ENCODE measurements around the gene MASP2.
A peak's percentile ranks its signal among the peaks of the same experiment; 100 is the strongest.

Gene MASP2

DNA sequence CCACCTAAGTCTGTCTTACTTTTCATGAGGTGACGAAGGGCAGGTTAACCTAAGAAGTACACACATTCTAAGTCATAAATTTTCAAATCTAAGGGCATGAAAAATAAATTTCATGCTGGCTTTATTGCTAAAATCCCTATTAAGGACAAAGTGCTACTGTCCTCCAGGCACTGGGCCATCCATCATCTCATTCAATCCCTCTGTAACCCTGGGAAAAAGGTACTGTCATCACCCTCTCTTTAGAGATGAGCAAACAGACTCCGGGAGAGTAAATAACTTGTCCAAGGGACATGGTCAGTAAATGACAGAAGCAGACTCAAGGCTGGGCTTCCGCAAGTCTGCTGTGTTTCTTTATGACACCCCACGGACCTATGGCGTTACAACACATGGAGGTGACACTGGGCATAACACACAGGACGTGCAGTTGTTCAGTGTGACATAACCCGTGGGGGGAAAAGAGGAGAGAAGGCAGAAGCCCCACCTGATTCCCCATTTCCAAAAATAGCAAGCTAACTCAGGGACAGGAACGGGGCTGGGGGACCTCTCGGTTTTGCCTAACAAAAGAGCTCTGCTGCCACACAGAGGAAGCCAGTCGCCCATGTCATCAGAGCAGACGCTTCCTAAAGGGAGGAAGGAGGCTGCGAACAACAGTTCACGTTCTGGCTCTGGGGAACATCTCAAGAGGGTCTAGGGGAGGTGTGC is 25.3 kb upstream of the MASP2 start:
- peaks cover 28% of the 10 kb centered on the region for H4K20me1 ChIP-seq (ENCODE audit: insufficient read depth, low read length)
- no peaks in the 10 kb centered on the region for H3K27me3 ChIP-seq (ENCODE audit: low read depth, low read length)
- no peak overlapping the region for H3K9ac ChIP-seq (ENCODE audit: low read length)
- peaks cover 24% of the 10 kb centered on the region for H3K4me1 ChIP-seq (ENCODE audit: low read length)
- H2AFZ ChIP-seq (ENCODE audit: low read depth, low read length): no peak overlapping the region
- H3K36me3 ChIP-seq (replicated peaks; ENCODE audit: low read depth, low read length): peaks cover 53% of the 10 kb centered on the region
- H3K27ac ChIP-seq (ENCODE audit: low read length): peak overlapping the region; percentile 8; the same call in 1 of the 2 replicates
- peak overlapping the region; percentile 26; the same call in 1 of the 2 replicates for H3K4me3 ChIP-seq (ENCODE audit: low read length)
- TF ChIP-seq, protein P1, sequence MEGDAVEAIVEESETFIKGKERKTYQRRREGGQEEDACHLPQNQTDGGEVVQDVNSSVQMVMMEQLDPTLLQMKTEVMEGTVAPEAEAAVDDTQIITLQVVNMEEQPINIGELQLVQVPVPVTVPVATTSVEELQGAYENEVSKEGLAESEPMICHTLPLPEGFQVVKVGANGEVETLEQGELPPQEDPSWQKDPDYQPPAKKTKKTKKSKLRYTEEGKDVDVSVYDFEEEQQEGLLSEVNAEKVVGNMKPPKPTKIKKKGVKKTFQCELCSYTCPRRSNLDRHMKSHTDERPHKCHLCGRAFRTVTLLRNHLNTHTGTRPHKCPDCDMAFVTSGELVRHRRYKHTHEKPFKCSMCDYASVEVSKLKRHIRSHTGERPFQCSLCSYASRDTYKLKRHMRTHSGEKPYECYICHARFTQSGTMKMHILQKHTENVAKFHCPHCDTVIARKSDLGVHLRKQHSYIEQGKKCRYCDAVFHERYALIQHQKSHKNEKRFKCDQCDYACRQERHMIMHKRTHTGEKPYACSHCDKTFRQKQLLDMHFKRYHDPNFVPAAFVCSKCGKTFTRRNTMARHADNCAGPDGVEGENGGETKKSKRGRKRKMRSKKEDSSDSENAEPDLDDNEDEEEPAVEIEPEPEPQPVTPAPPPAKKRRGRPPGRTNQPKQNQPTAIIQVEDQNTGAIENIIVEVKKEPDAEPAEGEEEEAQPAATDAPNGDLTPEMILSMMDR (IDR thresholded peaks at IDR 0.05; ENCODE audit: low read depth, low read length): peak; percentile 37
- TF ChIP-seq EZH2phosphoT487 (IDR thresholded peaks at IDR 0.05; ENCODE audit: low read depth): no peak
- peak overlapping the region; percentile 79 for H3K4me2 ChIP-seq (ENCODE audit: low read length)
- H3K9me3 ChIP-seq (ENCODE audit: insufficient read depth, low read length): no peaks in the 10 kb centered on the region
- H3K79me2 ChIP-seq (ENCODE audit: low read length): no peaks in the 10 kb centered on the region

DNA sequence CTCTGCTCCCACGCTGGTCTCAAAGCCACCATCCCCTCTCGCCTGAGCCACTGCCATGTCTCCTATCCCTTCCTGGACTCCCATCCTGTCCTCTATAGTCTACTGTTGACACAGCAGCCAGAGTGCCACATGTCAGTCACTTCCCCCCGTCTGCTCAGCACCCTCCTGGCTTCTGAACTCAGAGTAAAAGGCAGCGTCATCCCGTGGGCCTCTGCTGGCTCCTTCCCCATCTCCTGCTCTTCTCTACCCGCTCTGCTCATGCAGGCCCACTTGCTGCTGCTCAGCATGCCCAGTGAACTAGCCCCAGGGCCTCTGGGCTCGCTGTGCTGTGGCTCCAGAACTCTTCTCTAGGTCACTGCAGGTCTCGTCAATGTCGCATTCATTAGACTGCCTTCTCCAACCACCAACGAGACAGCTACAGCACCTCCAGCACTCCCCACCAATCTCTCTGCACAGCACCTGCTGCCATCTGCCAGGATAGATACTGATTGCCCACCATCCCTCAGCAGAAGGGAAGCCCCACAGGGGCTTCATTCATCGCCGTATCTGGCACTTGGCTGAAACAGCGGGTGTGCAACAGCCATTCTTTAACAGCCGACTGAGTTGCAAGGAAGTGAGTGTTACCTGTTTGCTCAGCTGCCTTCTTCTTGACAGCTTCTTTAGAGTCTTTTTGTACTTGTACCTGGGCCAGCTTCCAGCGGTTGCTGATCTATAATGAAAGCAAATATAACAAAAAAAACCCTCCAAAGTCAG is 24.6 kb upstream of the MASP2 start:
- no peaks in the 10 kb centered on the region for H3K9me3 ChIP-seq (ENCODE audit: insufficient read depth, low read length)
- H3K36me3 ChIP-seq (replicated peaks; ENCODE audit: low read depth, low read length): peaks cover 51% of the 10 kb centered on the region
- H3K4me1 ChIP-seq (ENCODE audit: low read length): peaks cover 24% of the 10 kb centered on the region
- H3K4me3 ChIP-seq (ENCODE audit: low read length): no peak overlapping the region
- H4K20me1 ChIP-seq (ENCODE audit: insufficient read depth, low read length): peaks cover 28% of the 10 kb centered on the region
- no peak for TF ChIP-seq EZH2phosphoT487 (IDR thresholded peaks at IDR 0.05; ENCODE audit: low read depth)
- TF ChIP-seq, protein P1 (IDR thresholded peaks at IDR 0.05; ENCODE audit: low read depth, low read length): no peak
- H3K27ac ChIP-seq (ENCODE audit: low read length): no peak overlapping the region
- H3K9ac ChIP-seq (ENCODE audit: low read length): no peak overlapping the region
- H3K79me2 ChIP-seq (ENCODE audit: low read length): no peaks in the 10 kb centered on the region
- H2AFZ ChIP-seq (ENCODE audit: low read depth, low read length): no peak overlapping the region
- no peaks in the 10 kb centered on the region for H3K27me3 ChIP-seq (ENCODE audit: low read depth, low read length)
- 0 out of 2 replicates have a peak overlapping the region, but pooled peaks have one; percentile 79 for H3K4me2 ChIP-seq (ENCODE audit: low read length)

DNA sequence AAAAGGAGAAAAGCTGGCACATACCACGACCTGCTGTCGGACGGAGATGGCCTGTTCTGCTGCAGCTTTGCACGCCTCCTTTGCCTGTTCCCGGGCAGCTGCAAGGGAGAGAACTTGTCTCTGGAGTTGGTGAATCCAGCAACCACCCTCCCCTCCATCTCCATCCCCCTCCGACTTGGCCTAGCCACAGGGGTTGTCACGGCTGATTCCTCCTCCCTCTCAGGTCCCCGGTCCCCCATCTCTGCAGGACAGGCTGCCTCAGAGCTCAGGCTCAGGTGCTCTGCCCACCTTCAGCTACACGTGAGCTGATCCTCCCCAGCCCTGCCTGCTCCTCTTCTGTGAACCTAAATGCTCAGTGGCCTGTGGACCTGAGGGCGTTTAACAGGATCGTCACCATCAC is 23.8 kb upstream of the MASP2 start:
- H2AFZ ChIP-seq (ENCODE audit: low read depth, low read length): no peak overlapping the region
- H3K4me2 ChIP-seq (ENCODE audit: low read length): no peak overlapping the region
- no peaks in the 10 kb centered on the region for H3K9me3 ChIP-seq (ENCODE audit: insufficient read depth, low read length)
- no peak overlapping the region for H3K4me3 ChIP-seq (ENCODE audit: low read length)
- no peak overlapping the region for H3K9ac ChIP-seq (ENCODE audit: low read length)
- H3K36me3 ChIP-seq (replicated peaks; ENCODE audit: low read depth, low read length): peaks cover 51% of the 10 kb centered on the region
- H3K27me3 ChIP-seq (ENCODE audit: low read depth, low read length): no peaks in the 10 kb centered on the region
- H3K4me1 ChIP-seq (ENCODE audit: low read length): peaks cover 24% of the 10 kb centered on the region
- no peak overlapping the region for H3K27ac ChIP-seq (ENCODE audit: low read length)
- TF ChIP-seq EZH2phosphoT487 (IDR thresholded peaks at IDR 0.05; ENCODE audit: low read depth): no peak
- TF ChIP-seq, protein P1 (IDR thresholded peaks at IDR 0.05; ENCODE audit: low read depth, low read length): no peak
- peaks cover 28% of the 10 kb centered on the region for H4K20me1 ChIP-seq (ENCODE audit: insufficient read depth, low read length)
- no peaks in the 10 kb centered on the region for H3K79me2 ChIP-seq (ENCODE audit: low read length)

All from OCI-LY3 (cell line).